HL-60/S4 (cell line): ENCODE data around the gene KRT84.
"Not testable (repeated sequence)": the region's sequence is repeated elsewhere in the genome, so short reads cannot be mapped to it uniquely, and the experiment has no call there.

ENCODE experiments used
- in situ Hi-C: fragments of 300-500 bp; cut with MboI; formaldehyde crosslinking; loops from 2 replicates; pipeline ENCODE4 v1.14.3; 2022; ENCODE audit warnings: low sequenced_read_pairs

Gene KRT84

DNA sequence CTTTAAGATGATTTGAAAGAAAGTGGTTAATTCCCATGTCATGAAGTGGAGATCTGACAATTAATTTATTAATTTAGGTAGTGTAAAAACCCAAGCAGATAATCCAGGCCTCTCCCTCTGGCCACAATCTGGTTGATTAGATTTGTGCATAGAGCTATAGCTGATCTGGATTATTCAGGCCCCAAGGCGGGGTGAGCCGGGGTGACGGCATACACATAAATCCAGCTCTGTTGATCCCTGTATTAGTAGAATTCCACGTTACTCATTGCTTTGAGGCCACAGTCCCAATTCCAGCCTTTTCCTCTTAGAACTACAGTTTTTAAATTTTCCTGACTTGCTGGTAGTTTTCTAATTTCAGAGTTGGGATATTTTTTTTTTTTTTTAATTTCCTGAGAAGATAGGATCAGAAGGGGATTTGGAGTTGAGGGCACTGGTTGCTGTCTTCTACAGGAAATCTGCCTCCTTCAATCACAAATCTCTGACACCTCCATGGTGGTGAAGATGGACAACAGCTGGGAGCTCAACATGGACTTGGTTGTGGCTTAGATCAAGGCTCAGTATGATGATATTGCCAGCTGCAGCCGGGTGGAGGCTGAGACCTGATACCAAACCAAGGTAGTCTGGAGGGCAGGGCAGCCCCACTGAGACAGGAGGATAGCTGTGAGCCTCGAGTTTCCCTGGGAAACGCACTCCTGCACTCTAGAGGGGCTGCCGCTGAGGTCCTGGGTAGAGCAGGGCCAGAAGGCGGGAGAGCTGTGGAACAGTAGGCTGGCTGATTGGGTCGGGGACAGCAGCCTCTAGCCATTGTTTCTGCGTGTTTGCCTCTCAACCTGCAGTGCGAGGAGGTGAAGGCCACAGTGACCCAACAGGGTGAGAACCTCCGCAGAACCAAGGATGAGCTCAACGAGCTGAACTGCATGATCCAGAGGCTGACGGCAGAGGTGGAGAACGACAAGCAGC is 37.6 kb downstream of the KRT84 start:
- in situ Hi-C loops = no loop called here

DNA sequence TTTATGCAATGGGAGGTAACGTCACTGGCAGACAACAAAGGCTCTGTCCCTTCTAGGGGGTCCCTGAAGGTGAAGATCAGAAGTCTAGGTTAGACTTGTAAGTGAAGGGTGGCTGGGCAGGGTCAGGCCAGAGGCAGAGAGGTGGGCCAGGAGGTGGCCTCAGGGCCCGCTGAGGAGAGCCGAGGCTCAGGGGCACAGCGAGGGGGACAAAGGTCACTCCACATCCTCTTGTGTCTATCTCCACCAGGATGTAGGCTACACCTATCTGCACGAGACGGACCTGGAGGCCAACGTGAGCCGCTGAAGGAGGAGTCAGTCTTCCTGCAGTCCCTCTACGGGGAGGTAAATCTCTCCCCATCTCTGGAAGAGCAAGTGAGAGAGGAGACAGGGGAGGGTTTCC is 38.4 kb downstream of the KRT84 start:
- in situ Hi-C loops = no loop called here

DNA sequence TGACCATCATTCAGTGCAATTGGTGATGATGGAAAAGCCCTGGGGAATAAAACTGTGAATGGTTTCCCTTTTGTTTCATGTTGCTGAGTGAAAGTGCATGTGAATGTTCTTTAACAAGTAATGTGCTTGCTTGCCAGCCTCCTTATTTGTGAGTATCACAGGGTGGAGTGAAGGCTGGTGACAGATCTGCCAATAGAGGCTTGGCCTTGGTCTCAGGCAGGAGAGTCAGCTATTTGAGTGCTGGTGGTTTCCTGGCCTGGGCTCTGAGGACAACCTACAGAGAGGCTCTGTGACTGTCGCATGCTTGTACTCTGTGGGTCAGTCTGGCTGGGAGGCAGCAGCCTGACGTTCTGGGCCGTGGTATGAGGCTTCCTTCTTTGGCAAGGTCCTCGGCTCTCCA is 38.9 kb downstream of the KRT84 start:
- in situ Hi-C loops = no loop called here

DNA sequence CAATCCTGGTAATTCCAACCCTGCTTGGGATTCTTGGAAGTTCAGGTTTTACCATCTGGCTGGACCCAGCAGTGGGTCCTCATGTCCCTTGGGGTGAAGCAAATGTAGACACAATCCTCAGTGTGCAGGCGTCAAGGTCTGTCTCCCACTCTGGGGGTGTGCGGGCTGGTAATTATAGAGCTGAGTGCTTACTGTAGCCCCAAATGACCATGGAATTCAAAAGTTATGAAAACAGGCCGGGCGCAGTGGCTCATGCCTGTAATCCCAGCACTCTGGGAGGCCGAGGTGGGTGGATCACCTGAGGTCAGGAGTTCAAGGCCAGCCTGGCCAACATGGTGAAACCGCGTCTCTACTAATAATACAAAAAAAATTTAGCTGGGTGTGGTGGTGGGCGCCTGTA is 40.4 kb downstream of the KRT84 start:
- in situ Hi-C loops = not testable (repeated sequence)

DNA sequence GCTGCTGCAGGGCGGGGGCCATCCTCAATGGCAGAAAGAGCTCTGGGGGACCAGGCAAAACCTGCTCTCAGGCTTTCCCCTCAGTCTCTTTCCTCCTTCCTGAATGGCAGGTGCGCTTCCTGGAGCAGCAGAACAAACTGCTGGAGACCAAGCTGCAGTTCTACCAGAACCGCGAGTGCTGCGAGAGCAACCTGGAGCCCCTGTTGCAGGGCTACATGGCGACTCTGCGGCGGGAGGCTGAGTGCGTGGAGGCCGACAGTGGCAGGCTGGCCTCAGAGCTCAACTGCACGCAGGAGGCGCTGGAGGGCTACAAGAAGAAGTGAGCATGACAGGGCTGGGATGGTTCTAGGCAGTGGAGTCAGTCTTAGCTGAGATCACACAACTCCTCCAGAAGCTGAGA is 41.3 kb downstream of the KRT84 start:
- in situ Hi-C loops = no loop called here

DNA sequence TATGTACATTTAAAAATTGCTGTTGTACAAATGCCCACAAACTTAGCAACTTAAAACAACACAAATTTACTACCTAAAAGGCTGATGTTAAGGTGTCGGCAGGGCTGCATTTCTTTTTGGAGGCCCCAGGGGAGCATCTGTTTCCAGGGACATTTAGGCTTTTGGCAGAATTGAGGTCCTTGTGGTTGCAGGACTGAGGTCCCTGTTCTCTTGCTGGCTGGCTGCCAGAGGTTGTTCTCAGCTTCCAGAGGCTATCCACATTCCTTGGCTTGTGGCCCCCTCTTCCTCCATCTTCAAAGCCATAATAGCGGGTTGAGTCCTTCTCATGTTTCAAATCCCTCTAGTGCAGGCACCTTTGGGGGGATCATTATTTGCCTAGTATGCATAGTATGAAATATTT is 41.9 kb downstream of the KRT84 start:
- in situ Hi-C loops = no loop called here

DNA sequence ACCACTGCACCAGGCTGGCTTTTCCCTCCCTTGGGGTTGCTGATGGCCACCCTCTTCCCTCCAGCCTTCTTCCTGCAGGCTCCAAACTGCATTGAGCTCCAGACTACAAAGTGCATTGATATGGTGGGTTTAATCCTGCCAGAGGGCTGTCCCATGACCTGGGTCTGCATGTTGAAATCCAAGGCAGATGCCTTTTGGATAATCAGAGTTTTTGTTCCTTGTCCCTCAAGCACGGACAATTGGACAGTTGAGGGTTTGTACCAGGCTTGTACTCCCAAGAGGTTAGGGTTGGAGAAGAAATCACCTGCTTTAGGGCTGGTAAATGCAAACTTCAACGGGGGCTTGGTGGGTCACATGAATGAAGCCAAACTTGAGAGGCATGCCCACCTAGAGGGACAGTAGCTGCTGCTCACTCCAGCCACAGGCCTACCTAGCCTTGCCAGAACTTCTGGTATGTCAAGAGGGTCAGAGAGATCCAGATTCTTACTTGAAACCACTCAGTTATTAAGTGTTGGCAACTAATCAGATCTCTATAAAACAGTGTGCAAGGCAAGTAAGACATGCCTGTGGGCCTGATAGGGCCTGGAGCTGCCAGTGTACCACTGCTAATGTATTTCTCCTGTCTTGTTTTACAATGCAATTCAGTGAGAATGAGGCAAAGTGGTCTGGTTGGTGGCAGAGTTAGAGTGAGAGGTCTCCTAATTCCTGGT is 42.5 kb downstream of the KRT84 start:
- in situ Hi-C loops = no loop called here

DNA sequence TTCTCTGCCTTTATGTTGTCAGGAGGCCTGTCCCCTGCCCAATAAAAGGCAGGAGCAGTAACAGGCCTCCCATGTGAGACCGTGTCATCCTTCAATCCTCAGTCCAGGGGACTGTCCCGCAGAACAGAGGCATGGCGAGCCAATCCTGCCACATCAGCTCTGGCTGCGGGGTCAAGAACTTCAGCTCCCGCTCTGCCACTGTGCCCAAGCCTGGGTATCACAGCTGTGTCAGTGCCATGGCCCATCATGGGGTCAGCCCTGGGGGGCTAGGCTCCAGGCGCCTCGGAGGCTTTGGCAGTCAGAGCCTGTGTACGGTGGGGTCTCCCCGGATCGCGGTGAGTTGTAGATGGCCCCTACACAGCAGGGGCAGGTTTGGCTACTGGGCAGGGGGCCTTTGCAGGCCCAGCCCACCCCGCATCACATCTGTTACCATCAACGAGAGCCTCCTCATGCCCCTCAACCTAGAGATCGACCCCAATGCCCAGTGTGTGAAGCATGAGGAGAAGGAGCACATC is 44.3 kb downstream of the KRT84 start:
- in situ Hi-C loops = no loop called here

DNA sequence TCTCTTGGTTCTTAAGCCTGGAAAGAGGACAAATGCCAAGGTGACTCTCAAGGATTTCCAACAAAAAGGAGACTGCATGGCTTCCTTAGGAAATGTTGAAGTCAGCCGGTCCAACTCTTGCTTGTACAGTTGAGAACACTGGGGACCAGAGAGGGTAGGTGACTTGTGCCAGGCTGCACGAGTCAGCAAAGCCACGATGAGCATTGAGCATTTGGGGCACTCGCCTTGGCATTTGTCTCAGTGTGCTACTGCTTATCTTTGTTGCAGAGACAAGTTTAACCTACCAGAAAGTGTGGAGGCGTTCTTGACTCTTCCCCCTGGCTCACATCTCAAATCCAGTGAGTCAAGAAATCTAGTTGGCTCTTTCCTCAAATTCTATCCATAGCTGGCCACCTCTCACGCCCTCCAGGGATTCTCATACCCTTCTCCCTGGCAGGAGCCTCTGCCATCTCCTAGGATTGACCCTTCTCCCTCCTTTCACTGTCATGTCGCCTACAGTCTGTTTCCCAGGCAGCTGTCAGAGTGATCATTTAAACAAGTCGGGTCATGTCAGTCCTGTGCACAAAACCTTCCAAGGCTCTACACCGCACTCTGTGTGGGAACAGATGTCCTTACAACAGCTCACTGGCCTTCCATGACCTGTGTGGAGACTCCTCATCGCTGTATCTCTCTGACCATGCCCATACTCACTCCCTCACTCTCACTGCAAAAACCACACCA is 47.1 kb downstream of the KRT84 start:
- in situ Hi-C loops = no loop called here

DNA sequence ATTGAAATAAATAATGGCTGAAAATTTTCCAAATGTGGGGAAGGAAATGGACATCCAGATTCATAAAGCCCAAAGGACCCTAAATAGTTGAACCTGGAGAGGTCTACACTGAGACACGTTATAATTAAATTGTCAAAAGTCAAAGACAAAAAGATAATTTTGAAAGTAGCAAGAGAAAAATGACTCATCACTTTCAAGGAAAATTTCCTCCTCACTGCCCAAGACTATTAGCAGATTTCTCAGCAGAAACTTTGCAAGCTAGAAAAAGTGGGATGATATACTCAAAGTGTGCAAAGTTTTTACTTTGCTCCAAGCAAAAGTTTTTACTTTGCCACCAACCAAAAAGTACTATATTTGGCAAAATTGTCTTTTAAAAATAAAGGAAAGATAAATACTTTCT is 48.4 kb downstream of the KRT84 start:
- in situ Hi-C loops = no loop called here

DNA sequence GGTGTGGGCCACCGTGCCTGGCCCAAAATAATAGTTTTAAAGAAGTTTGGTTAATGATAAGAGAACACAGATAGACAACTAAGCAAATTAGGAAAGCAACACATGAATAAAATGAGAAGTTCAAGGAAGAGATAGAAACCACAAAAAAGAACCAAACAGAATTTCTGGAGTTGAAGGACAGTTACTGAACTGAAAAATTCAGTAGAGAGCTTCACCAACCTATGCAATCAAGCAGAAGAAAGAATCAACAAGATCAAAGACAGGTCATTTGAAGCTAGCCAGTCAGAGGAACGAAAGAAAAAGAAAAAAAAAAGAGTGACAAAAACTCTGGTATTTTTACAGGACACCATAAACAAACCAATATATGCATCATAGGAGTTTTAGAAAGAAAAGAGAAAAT is 48.8 kb downstream of the KRT84 start:
- in situ Hi-C loops = no loop called here

DNA sequence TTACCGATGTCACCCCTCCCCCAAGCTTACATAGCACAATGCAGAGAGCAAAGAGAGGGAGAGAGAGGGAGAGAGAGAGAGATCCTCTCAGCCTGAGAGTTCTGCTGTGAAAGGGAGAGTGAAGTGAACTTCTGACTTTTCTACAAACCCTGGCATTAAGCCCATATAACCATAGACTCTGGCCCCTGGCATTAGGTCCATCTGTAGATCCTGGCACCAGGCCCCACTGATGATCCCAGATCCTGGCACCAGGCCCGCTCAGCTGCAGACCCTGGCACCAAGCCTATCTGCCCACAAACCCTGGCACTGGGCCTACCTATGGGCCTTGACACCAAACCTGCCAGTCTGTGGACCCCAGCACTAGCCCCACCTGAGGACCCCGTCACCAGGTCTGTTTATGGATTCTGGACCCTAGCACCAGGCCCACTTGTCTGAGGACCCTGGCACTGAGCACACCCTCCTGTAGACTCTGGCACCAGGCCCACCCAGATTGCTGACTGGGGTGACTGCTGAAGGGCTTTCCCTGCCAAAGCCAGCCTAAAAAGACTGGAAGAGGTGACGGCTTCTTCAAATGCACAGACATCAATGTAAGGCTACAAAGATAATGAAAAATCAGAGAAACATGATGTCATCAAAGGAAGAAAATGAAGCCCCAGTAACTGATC is 49.7 kb downstream of the KRT84 start:
- in situ Hi-C loops = no loop called here

DNA sequence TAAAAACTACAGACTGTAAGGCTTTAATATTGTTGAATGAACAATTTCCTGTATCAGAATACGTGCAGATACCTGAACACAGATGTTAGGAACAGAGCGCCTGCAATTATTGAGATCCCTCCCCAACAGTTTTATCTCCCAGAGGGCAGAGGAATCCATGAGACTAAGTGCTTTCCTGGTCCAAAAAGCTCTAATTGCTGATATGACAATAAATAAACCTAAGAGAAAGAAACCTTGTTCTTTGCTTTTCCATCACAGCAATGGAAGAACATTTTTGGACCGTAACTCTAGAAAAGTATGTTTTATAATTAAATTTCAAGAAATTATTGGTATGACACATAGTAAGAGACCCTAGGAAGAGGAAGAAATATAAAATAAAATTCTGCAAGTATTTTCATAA is 51.3 kb downstream of the KRT84 start:
- in situ Hi-C loops = no loop called here

DNA sequence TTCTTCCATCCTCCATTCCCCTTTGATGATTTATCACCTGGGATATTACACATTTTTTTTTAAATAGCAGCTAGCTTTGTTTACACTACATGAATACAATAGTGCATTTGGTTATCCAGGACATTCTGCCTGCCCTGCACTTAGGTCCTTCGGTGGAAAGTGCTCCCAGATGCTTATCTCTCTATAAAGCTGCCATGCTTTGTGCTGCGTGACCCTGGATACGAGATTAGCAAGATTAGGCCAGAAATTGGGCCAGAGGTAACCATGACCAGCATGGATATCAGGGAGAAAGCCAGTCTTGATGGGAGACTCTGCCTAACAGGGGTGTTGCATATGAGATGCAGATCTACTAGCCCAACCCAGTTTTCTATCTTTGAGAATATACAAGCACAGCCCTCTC is 52.1 kb downstream of the KRT84 start:
- in situ Hi-C loops = no loop called here

DNA sequence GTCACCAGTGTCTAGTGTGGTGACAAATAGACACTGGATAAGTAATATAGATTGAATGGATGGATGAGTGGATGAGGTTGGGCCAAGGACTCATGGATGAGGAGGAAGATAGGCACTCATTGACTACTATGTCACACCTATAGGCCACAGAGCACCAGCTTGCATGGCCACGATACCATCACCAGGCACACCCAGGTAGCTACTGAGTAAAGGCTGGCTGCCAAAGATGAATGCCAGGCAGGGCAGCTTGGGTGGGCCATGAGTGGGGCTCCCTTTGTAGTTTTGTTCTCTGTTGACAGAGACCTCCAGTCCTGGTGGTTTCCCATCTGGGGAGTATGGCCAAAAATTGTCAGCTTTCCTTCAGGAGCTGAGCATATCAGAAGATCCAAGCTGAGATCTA is 53.1 kb downstream of the KRT84 start:
- in situ Hi-C loops = no loop called here

DNA sequence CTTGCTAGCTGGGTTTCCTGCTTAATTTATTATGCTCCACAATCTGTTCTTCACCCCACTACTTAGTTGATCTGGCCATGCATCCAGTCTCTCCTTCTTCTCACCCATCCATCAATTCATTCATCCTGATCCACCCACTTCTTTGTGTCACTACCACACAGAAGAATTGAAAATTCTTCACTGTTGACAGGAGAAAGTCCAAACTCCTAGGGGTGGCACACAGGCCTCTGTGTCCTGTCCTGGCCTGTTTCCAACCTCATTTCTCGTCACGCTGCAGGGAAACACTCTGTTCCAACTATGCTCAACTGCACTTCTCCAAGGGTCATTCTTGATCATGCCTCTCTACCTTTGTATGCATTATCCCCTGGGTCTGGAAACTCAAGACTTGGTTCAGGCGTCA is 53.6 kb downstream of the KRT84 start:
- in situ Hi-C loops = no loop called here

DNA sequence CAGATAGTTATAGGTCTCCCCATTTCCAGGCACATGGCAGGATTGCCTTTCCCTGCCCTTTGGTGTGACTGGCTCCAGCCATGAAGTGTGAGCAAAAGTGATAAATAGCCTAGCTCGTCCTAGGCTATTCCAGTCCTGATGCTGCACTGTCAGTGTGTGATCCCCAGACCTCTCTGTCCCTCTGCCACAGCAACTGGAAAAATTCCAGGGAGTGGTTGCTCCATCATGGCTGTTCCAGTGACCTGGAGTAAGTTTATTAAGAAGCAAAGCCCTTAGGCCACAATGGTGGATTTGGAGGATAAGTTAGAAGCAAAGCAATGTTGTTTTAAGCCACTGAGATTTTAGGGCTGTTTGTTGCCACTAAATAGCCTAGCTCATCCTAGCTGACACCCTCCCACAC is 54.4 kb downstream of the KRT84 start:
- in situ Hi-C loops = no loop called here

DNA sequence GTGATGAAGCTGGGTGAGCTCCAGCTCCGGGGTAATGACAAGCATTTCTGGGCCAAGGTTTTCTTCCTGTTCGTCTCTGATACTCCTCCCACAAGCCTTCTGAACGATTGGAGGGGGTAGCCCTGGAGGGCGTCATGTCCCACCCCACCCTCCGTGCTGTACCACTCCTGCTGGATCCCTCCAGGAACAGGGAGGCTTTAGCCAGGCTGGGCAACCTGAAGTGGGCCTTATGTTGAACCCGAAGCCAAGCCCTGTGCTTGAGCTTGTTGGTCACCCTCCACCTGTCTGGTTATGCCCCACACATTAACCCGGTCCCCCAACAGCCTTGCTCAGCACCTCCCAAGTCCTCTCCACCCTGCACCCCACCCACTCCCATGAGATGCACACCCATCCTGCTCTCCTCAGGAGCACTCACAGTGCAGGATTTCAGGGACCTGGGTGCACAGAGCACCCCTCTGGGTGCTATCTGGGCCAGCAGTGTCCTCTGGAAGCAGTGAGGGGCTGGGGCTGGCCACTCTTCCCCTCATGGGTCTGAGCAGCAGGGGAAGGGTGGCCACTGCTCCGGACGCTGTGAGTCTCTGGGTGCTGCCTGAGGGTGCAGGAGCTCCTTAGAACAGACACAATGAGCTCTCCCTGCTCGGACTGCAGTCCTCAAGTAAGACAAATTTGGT is 57.5 kb downstream of the KRT84 start:
- in situ Hi-C loops = no loop called here
